Keratinocyte (primary cell): ENCODE measurements around the gene BSPRY. TPM values are rescaled to one million over a fixed set of nuclear protein-coding genes. Genes with fewer than 3 reads are reported as not detected.

ENCODE experiments used
- DNase-seq: peaks from one replicate; pipeline ENCODE4 v3.0.0-alpha.2; 2011; ENCODE audit warnings: low read depth, missing footprints, low spot score
- FAIRE-seq: peaks from 2 replicates; lab custom pipeline; 2011; peaks lifted over from hg19 to GRCh38; lab: Jason Lieb, UNC
- H2AFZ ChIP-seq: 2 replicates; pipeline ENCODE4 v1.6.0; 2012; ENCODE audit warnings: low read length, control low read depth, inconsistent platforms; ENCODE audit not compliant: control insufficient read depth
- H3K27ac ChIP-seq: 2 replicates; pipeline ENCODE4 v1.5.1; 2011; ENCODE audit warnings: low read length; ENCODE audit not compliant: control insufficient read depth, insufficient read depth
- H3K27me3 ChIP-seq: 3 replicates; pipeline ENCODE4 v1.6.0; 2011; ENCODE audit warnings: low read length; ENCODE audit not compliant: control insufficient read depth, insufficient read depth; ENCODE audit errors: extremely low read depth
- H3K36me3 ChIP-seq, 2 experiments: 2 replicates in 1 of 2; 3 replicates in 1 of 2; pipeline ENCODE4 v1.5.1; 2011; ENCODE audit warnings: low read length in 2 of 2, mild to moderate bottlenecking in 1 of 2; ENCODE audit not compliant: control insufficient read depth in 2 of 2, insufficient read depth in 2 of 2; ENCODE audit errors: extremely low read depth in 1 of 2
- H3K4me1 ChIP-seq: 3 replicates; pipeline ENCODE4 v1.5.1; 2011; ENCODE audit warnings: low read length; ENCODE audit not compliant: control insufficient read depth, insufficient read depth; ENCODE audit errors: extremely low read depth
- H3K4me2 ChIP-seq: 3 replicates; pipeline ENCODE4 v1.6.0; 2011; ENCODE audit warnings: low read depth, low read length; ENCODE audit not compliant: control insufficient read depth, insufficient read depth; ENCODE audit errors: extremely low read depth
- H3K4me3 ChIP-seq, 3 experiments: fragments of 200-600 bp in 1 of 3; sonication (generic) in 1 of 3; 2 replicates in 2 of 3; 3 replicates in 1 of 3; pipeline ENCODE4 v1.5.1; 2011 to 2016; ENCODE audit warnings: low read length in 3 of 3, mild to moderate bottlenecking in 3 of 3, control low read depth in 2 of 3, inconsistent platforms in 1 of 3, low read depth in 1 of 3, mixed read lengths in 1 of 3, mixed run types in 1 of 3, moderate library complexity in 1 of 3; ENCODE audit not compliant: control insufficient read depth in 2 of 3, insufficient read depth in 2 of 3; ENCODE audit errors: extremely low read depth in 1 of 3
- H3K79me2 ChIP-seq: 2 replicates; pipeline ENCODE4 v1.6.0; 2012; ENCODE audit warnings: low read length; ENCODE audit not compliant: control insufficient read depth, insufficient read depth
- H3K9ac ChIP-seq: 3 replicates; pipeline ENCODE4 v1.6.0; 2011; ENCODE audit warnings: low read length; ENCODE audit not compliant: control insufficient read depth, insufficient read depth; ENCODE audit errors: extremely low read depth
- H3K9me1 ChIP-seq: 3 replicates; pipeline ENCODE4 v1.6.0; 2011; ENCODE audit warnings: low read length; ENCODE audit not compliant: control insufficient read depth, insufficient read depth; ENCODE audit errors: extremely low read depth
- H3K9me3 ChIP-seq: 2 replicates; pipeline ENCODE4 v1.5.1; 2012; ENCODE audit warnings: low read depth, low read length; ENCODE audit not compliant: control insufficient read depth
- H4K20me1 ChIP-seq: 3 replicates; pipeline ENCODE4 v1.6.0; 2011; ENCODE audit warnings: low read length; ENCODE audit not compliant: control insufficient read depth, insufficient read depth; ENCODE audit errors: extremely low read depth
- EZH2 ChIP-seq: IDR thresholded peaks from one replicate; pipeline ENCODE4 v1.6.1; 2012; ENCODE audit warnings: inconsistent platforms, mild to moderate bottlenecking, low read length, moderate library complexity
- dilution Hi-C: fragments of 300-500 bp; cut with MboI; formaldehyde crosslinking; loops from one replicate; pipeline ENCODE4 v1.7.0; 2020; ENCODE audit warnings: low sequenced_read_pairs; ENCODE audit not compliant: extremely low pct_ligation_motif_present
- polyA plus RNA-seq, 5 experiments: library from polyadenylated mRNA; depleted of rRNA in 3 of 5; stranded (reverse) in 3 of 5; stranded (forward) in 1 of 5; unstranded in 1 of 5; fragments of >200 nt; gene quantifications; 1 replicate in 1 of 5; 2 replicates in 3 of 5; 3 replicates in 1 of 5; pipeline versions ENCODE4 v1.2.1 to v1.2.3, GENCODE V29; 2011 to 2012; ENCODE audit warnings: missing spikeins in 2 of 5, low read depth in 1 of 5, low replicate concordance in 1 of 5
- TF ChIP-seq, protein P1 (sequence below), 3 experiments: IDR thresholded peaks in 1 of 3; conservative IDR thresholded peaks in 1 of 3; optimal IDR thresholded peaks in 1 of 3; 2 replicates in 2 of 3; 3 replicates in 1 of 3; pipeline versions ENCODE3 to v1.5.1; 2011; ENCODE audit warnings: low read length in 3 of 3, mild to moderate bottlenecking in 3 of 3, moderate library complexity in 2 of 3, control low read depth in 1 of 3, inconsistent platforms in 1 of 3; ENCODE audit not compliant: insufficient read depth in 2 of 3; ENCODE audit errors: extremely low read depth in 1 of 3

BSPRY gene
- polyA plus RNA-seq, 1 donor (not counting 4 experiments of a cell fraction or from before 2014, with no cell fraction given) = 0.41 TPM

DNA sequence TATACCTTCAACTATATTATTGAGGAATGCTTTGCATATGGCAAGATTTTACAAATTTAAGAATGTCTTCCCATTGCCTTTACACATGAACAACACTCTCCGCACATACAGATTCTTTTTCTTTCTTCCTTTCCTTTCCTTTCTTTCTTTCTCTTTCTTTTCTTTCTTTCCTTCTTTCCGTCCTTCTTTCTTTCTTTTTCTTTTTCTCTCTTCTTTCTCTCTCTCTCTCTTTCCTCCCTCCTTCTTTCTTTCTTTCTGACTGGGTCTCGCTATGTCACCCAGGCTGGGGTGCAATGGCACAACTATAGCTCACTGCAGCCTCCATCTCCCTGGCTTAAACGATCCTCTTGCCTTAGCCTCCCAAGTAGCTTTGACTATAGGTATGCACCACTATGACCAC, 23.1 kb upstream of the BSPRY start:
- H3K9ac ChIP-seq = no peak overlapping the region
- dilution Hi-C loops = no loop called here
- no peaks in the 10 kb centered on the region for H3K79me2 ChIP-seq
- no peaks in the 10 kb centered on the region for H3K9me1 ChIP-seq
- H3K27ac ChIP-seq = no peak overlapping the region
- no peaks in the 10 kb centered on the region for H3K4me1 ChIP-seq
- no peak overlapping the region for H3K4me3 ChIP-seq
- H3K27me3 ChIP-seq = no peaks in the 10 kb centered on the region
- DNase-seq (no peak), FAIRE-seq (no peak)
- TF ChIP-seq EZH2 = no peak
- TF ChIP-seq, protein P1, sequence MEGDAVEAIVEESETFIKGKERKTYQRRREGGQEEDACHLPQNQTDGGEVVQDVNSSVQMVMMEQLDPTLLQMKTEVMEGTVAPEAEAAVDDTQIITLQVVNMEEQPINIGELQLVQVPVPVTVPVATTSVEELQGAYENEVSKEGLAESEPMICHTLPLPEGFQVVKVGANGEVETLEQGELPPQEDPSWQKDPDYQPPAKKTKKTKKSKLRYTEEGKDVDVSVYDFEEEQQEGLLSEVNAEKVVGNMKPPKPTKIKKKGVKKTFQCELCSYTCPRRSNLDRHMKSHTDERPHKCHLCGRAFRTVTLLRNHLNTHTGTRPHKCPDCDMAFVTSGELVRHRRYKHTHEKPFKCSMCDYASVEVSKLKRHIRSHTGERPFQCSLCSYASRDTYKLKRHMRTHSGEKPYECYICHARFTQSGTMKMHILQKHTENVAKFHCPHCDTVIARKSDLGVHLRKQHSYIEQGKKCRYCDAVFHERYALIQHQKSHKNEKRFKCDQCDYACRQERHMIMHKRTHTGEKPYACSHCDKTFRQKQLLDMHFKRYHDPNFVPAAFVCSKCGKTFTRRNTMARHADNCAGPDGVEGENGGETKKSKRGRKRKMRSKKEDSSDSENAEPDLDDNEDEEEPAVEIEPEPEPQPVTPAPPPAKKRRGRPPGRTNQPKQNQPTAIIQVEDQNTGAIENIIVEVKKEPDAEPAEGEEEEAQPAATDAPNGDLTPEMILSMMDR (optimal IDR thresholded peaks at IDR 0.05 in 1 of 3, IDR thresholded peaks at IDR 0.05 in 1 of 3, conservative IDR thresholded peaks at IDR 0.05 in 1 of 3; ENCODE audit: extremely low read depth in 1 of 3, insufficient read depth in 2 of 3, low read length in 3 of 3) = no peak
- no peaks in the 10 kb centered on the region for H4K20me1 ChIP-seq
- no peaks in the 10 kb centered on the region for H3K36me3 ChIP-seq
- no peak overlapping the region for H3K4me2 ChIP-seq
- no peaks in the 10 kb centered on the region for H3K9me3 ChIP-seq
- H2AFZ ChIP-seq = no peak overlapping the region

GRCh38 chr9:113328045-113328782, 21.1 kb upstream of the BSPRY start:
- H3K9me3 ChIP-seq = no peaks in the 10 kb centered on the region
- FAIRE-seq (no peak), DNase-seq (no peak)
- no peaks in the 10 kb centered on the region for H3K36me3 ChIP-seq
- no peaks in the 10 kb centered on the region for H4K20me1 ChIP-seq
- H3K27ac ChIP-seq = no peak overlapping the region
- H3K79me2 ChIP-seq = no peaks in the 10 kb centered on the region
- no peak overlapping the region for H3K4me3 ChIP-seq
- TF ChIP-seq, protein P1 (optimal IDR thresholded peaks at IDR 0.05 in 1 of 3, IDR thresholded peaks at IDR 0.05 in 1 of 3, conservative IDR thresholded peaks at IDR 0.05 in 1 of 3; ENCODE audit: extremely low read depth in 1 of 3, insufficient read depth in 2 of 3, low read length in 3 of 3) = no peak
- TF ChIP-seq EZH2 = no peak
- dilution Hi-C loops = no loop called here
- H3K4me2 ChIP-seq = no peak overlapping the region
- no peak overlapping the region for H2AFZ ChIP-seq
- H3K9me1 ChIP-seq = no peaks in the 10 kb centered on the region
- H3K9ac ChIP-seq = no peak overlapping the region
- H3K27me3 ChIP-seq = no peaks in the 10 kb centered on the region
- no peaks in the 10 kb centered on the region for H3K4me1 ChIP-seq
